HUDEP-2 (cell line): ENCODE measurements around the gene SEMA3A.

Experiments
- DNase-seq, 76 experiments: peaks; one replicate each; lab custom pipeline; 2025; ENCODE audit not compliant: unreplicated experiment in 76 of 76; lab: John Stamatoyannopoulos, UW

Gene SEMA3A

GRCh38 chr7:84022684-84023308 lies 171.8 kb downstream of the SEMA3A start:
- DNase-seq: no peak

DNA sequence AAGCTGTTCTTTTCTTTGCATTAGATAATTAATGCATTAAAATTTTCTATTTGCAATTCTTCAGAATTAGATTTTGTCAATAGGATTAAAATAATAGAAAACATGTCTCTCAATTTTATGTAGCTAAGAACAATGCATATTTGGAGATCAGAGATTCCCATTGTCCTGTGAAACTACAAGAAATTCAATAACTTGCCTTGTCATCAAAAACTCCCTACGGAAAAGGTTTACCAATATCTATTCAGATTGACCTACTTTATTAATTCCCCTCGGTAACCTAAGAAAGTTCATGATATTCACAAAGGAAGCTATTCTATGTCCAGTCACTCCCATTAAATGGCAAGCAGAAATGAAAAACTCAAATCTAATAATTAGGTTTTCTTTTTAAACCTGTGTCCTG lies 172.6 kb downstream of the SEMA3A start:
- DNase-seq: no peak

- DNase-seq: no peak
These were observed 173.2 kb downstream of the SEMA3A start for GRCh38 chr7:84021292-84021908.

GRCh38 chr7:84017651-84018050 lies 176.9 kb downstream of the SEMA3A start:
- DNase-seq: no peak

GRCh38 chr7:84013616-84014240 lies 180.9 kb downstream of the SEMA3A start:
- DNase-seq: no peak

- no peak for DNase-seq
These were observed 184.8 kb downstream of the SEMA3A start for GRCh38 chr7:84009782-84010181.

GRCh38 chr7:84009051-84009450 lies 185.5 kb downstream of the SEMA3A start:
- no peak for DNase-seq

- no peak for DNase-seq
These were observed 191.4 kb downstream of the SEMA3A start for GRCh38 chr7:84003191-84003590.

- no peak for DNase-seq
These were observed 192.2 kb downstream of the SEMA3A start for GRCh38 chr7:84002348-84002747.

DNA sequence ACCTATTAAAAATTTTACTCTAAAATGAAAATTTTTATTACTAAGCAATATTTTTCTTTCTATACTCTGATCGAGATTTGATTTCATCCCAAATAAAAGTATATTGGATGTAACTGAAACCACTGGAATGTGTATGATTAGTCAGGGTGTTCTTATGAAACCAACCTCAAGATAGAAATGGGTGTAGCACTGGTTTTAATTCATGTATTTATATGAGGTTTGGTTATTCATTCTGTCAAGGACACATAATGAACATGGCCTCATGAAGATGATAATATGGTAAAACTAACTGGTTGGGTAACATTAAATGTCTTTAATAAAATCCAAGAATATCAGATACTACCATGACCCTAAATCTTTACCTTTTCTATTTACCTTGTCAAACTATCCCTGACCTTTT lies 197.7 kb downstream of the SEMA3A start:
- DNase-seq: no peak

DNA sequence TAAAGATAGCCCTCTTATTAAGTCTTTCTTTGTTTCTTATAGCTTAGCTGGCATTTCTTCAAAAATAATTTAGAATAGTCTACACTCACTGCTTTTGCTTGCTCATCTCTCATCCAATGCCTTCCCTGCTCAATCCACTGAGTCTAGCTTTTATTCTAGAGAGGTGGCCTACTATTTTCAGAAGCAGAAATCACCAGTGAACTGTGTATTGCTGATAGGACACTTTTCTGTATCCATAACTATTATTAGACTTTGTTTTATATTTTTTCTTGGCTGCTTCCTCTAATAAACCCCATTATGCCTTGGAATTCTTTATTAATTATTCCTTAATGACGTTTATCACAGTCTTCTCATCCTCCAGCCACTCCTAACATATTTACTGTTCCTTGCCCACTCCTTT lies 206.8 kb downstream of the SEMA3A start:
- DNase-seq: no peak

GRCh38 chr7:83985821-83986220 lies 208.8 kb downstream of the SEMA3A start:
- no peak for DNase-seq

DNA sequence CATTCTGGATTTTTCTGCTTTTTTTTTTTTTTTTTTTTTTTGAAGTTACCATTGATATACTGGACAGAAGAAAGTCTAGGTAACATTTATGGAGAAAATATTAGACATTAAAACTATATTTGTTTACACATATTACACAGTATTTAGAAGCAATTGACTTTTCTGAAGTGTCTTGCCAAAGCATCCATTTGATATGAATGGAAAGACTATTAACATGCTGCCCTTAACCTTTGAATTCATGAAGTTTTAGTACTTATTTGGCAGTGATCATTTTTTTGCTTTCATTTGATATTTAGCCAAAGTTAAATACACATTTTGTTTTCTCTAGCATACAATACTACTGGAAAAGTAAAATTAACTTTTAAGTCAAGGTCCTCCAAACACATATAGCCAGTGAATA lies 210.0 kb downstream of the SEMA3A start:
- DNase-seq: no peak

- DNase-seq: no peak
These were observed 210.5 kb downstream of the SEMA3A start for GRCh38 chr7:83984076-83984475.

DNA sequence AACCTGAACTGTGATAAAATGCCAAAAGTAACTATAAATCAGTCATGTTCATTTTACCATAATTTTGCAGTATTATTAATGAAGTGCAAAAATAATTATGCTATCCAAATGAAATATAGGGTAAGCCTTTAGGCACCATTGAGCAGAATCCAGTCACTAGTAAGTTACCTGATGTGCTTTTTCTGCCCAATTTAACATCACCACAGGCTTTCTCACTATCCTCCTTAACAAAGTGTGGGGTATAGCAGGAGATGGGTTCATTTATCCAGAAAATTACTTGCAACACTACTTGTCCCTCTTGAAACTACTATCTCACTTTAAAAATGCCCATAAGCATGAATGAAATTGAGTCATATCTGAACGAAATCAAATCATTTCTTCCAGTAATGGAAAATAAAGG lies 211.0 kb downstream of the SEMA3A start:
- no peak for DNase-seq

DNA sequence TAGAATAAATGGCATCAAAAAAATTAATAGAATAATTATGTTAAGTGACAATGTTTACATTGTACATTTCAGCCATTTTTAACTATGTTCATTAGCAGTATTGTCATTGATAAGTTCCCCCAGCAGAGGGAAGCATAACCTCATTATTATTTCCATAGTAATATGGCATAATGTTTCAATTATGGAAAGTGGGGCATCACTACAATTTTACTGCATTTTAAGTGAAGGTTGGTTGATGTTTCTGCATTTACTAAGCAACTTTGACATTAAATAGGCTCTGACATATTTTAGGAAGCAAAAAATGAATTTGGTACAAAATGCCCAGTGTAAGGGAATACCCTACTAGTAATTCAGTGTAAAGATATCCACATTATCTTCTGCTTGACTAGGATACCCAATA lies 218.3 kb downstream of the SEMA3A start:
- peak in 14 of 76 experiments; percentile 0 to 30 (median 4) for DNase-seq

- DNase-seq: no peak
These were observed 224.5 kb downstream of the SEMA3A start for GRCh38 chr7:83970081-83970480.

DNA sequence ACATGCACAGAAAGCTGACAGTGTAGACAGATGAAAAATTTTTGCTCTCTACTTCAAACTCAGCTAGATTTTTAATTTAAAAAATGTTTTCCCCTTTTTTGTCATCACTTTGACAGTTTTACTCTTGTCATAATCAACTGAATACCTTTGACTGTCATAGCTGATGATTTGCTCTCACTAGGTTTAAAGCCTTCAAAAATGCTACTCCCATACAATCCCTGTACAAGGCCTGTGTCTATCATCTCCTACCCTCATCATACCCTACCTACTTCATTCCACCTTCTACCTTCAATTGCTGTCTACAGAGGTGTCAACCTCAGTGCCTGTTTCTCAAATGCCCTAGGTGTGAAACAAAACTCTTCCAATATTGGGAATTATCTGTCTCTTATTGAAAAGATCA lies 230.3 kb downstream of the SEMA3A start:
- DNase-seq: no peak

DNA sequence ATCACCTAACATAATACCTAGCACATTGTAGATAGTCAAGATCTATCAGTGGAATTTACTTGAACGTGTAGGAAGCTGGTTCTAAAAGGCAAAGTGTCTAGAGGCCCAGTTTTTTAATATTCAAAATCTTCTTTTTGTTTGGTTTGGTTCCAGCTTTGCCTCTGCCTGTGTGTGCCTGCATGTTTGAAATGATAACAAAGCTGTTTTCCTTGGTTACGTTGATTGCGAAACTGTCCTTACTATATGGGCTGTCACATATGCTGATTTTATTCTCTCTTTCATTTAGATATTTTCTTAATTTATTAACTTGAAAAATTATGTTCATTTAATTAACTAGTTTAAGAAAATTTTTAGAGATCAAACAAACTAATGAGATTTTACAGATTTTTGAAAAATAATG lies 237.3 kb downstream of the SEMA3A start:
- DNase-seq: no peak

DNA sequence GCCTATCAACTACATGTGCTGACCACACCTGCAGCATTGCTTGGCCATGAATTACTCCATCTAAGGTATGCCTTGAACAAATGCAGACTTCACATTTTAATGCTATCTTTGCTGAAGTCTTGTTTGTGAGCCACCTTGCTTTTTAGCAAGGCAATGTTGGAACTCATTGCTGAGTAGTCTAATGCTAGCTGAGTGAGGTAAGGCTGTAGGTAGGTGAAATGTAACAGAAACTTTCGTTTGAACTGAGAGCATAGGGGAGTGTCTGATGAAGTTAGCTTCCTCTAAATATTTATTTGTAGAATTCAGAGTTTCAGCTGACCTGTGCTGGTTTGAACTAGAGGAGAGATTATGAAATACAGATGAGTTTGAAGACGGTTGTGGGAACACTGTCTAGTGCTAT lies 238.5 kb downstream of the SEMA3A start:
- no peak for DNase-seq

DNA sequence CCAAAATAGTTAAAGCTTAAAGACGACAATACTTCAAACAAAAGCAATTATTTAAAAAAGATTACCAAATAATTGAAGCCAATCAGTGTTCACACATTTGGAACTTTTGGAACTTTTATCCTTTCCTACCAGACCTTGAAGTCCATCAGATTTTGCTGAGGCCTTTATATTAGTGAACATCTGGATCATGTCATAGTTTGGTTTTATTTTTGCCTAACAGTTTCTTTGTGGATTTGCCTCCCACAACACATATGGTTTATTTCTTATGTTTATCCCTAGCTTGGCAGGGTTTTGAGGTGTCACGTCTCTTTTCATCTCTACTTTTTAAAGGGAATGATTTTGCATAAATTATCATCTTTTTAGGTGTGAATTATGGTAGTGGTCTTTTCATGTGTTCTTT lies 242.4 kb downstream of the SEMA3A start:
- DNase-seq: no peak

- peak in 16 of 76 experiments; percentile 1 to 37 (median 13) for DNase-seq
These were observed 247.3 kb downstream of the SEMA3A start for GRCh38 chr7:83947260-83947659.
